Colonic mucosa (tissue), 4 donors: ENCODE measurements around the gene MKLN1. TPM values are rescaled to one million over a fixed set of nuclear protein-coding genes. Genes with fewer than 3 reads are reported as not detected.

Experiments
- DNase-seq: peaks from one replicate; pipeline ENCODE4 v3.0.0-alpha.2; 2020
- H3K27ac ChIP-seq: fragments of 200-600 bp; one replicate; pipeline ENCODE4 v1.8.0; 2021
- H3K27me3 ChIP-seq: fragments of 200-600 bp; one replicate; pipeline ENCODE4 v1.8.0; 2021
- H3K36me3 ChIP-seq: fragments of 200-600 bp; one replicate; pipeline ENCODE4 v1.8.0; 2021
- H3K4me1 ChIP-seq: fragments of 200-600 bp; one replicate; pipeline ENCODE4 v1.8.0; 2021; ENCODE audit warnings: mild to moderate bottlenecking
- H3K4me3 ChIP-seq: fragments of 200-600 bp; one replicate; pipeline ENCODE4 v1.8.0; 2021
- H3K9ac ChIP-seq, 2 donors: one replicate each; pipeline ENCODE4 v1.7.0; 2013; ENCODE audit warnings: control low read depth in 2 of 2, low read depth in 2 of 2, low read length in 2 of 2
- H3K9me3 ChIP-seq: fragments of 200-600 bp; one replicate; pipeline ENCODE4 v1.8.0; 2021
- CTCF ChIP-seq: fragments of 200-600 bp; IDR thresholded peaks from one replicate; pipeline ENCODE4 v1.8.0; 2022; ENCODE audit warnings: antibody characterized with exemption, mild to moderate bottlenecking
- intact Hi-C: fragments of 100-400 bp; cut with DNase I; formaldehyde crosslinking; loops from one replicate; pipeline ENCODE4 v1.14.1; 2022
- total RNA-seq, 2 donors: library from RNA; stranded (reverse); fragmentation: NEBNext Ultra II Directional in 1 of 2; extraction: Animal tissue kit (Norgen Biotek cat#: 25700) in 1 of 2; gene quantifications; one replicate each; pipeline ENCODE4 v1.2.1, GENCODE V29; 2021
- donor health status: healthy.
- donor health status: DM: no; HTN: no; CAD: no.
- donor health status: DM: no; HTN: no; CAD: no.

Gene MKLN1
- 10 to 100 TPM; 35.1 to 48.7 TPM for total RNA-seq

- TF ChIP-seq CTCF: no peak
- peaks cover 11% of the 10 kb centered on the region for H3K4me1 ChIP-seq
- peak within 1 kb of the TSS; percentile 76 for H3K4me3 ChIP-seq
- peak; percentile 92 for DNase-seq
- peak within 1 kb of the TSS; percentile 92 for H3K27ac ChIP-seq
- no peaks in the 10 kb centered on the region for H3K9me3 ChIP-seq
- no peaks in the 10 kb centered on the region for H3K27me3 ChIP-seq
- H3K36me3 ChIP-seq: no peaks in the 10 kb centered on the region
- intact Hi-C loops: loop anchor here (10.0 kb wide), 1 partner anchor 223 kb away; no protein-coding TSS in a partner anchor
- peak within 1 kb of the TSS; percentile 73 to 99 for H3K9ac ChIP-seq
These were observed at the start of gene MKLN1 for GRCh38 chr7:131327626-131328376. Gene MKLN1 (plus strand): TSS chr7:131327876. CDS start chr7:131327900, 24 bp downstream.

GRCh38 chr7:131279044-131279443 is 48.6 kb upstream of the MKLN1 start:
- no peak for TF ChIP-seq CTCF
- H3K4me1 ChIP-seq: no peaks in the 10 kb centered on the region
- H3K27me3 ChIP-seq: no peaks in the 10 kb centered on the region
- no peak overlapping the region for H3K9ac ChIP-seq
- H3K36me3 ChIP-seq: no peaks in the 10 kb centered on the region
- intact Hi-C loops: no loop called here
- no peaks in the 10 kb centered on the region for H3K9me3 ChIP-seq
- no peak for DNase-seq
- no peak overlapping the region for H3K27ac ChIP-seq
- H3K4me3 ChIP-seq: no peak overlapping the region

- Histone ChIP-seq H3K4me3 (no peak overlapping the region), H3K27me3 (no peaks in the 10 kb centered on the region), H3K4me1 (no peaks in the 10 kb centered on the region), H3K9me3 (no peaks in the 10 kb centered on the region), H3K36me3 (no peaks in the 10 kb centered on the region), H3K27ac (no peak overlapping the region), H3K9ac (no peak overlapping the region)
- DNase-seq: no peak
- intact Hi-C loops: no loop called here
- TF ChIP-seq CTCF: no peak
These were observed 46.2 kb upstream of the MKLN1 start for GRCh38 chr7:131281266-131282048.

GRCh38 chr7:131284702-131285419 is 42.8 kb upstream of the MKLN1 start:
- Histone ChIP-seq H3K9me3 (no peaks in the 10 kb centered on the region), H3K4me3 (no peak overlapping the region), H3K36me3 (no peaks in the 10 kb centered on the region), H3K27me3 (no peaks in the 10 kb centered on the region), H3K27ac (no peak overlapping the region), H3K4me1 (no peaks in the 10 kb centered on the region), H3K9ac (no peak overlapping the region)
- no peak for TF ChIP-seq CTCF
- intact Hi-C loops: no loop called here
- DNase-seq: no peak

- DNase-seq: no peak
- Histone ChIP-seq H3K36me3 (no peaks in the 10 kb centered on the region), H3K9me3 (no peaks in the 10 kb centered on the region), H3K27ac (no peak overlapping the region), H3K9ac (no peak overlapping the region), H3K27me3 (no peaks in the 10 kb centered on the region), H3K4me3 (no peak overlapping the region), H3K4me1 (no peaks in the 10 kb centered on the region)
- no peak for TF ChIP-seq CTCF
- intact Hi-C loops: no loop called here
These were observed 42.1 kb upstream of the MKLN1 start for GRCh38 chr7:131285556-131285955.
